ENCODE results near the gene TCERG1L.

TCERG1L gene

DNA sequence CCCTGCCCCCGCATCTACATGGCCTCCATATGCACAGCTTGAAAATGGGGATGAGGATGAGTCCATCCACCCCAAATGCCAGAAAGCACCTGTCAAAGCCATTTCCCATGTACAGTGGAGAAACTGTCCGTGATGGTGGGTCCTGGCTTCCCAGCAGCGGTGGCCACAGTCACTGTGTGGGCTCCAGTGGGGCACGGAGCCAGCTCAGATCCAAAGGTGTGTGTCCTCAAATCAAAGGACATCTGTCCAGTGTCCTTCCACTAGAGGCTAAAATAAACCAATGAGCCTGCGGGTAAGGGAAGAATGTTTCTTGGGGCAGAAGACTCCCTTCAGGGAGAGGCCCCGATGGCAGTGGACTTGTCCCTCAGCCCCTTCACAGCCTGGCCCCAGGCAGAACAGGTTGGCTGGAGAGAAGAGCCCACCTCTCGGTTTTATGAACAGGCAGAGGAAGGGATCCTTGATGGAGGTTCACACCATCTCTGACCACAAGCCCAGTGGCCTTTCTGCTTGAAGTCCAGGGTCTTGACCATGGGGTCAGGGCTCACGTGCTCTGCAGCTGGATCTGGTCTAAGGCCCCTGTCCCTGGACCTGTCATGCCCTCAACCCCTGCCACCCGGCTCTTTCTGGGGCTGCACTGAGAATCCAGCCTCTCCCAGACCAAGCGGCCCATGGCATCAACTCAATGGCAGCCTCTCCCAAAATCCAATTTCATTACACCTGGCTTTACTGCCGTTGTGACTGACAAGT is 106.9 kb downstream of the TCERG1L start:
- no peak for DNase-seq

DNA sequence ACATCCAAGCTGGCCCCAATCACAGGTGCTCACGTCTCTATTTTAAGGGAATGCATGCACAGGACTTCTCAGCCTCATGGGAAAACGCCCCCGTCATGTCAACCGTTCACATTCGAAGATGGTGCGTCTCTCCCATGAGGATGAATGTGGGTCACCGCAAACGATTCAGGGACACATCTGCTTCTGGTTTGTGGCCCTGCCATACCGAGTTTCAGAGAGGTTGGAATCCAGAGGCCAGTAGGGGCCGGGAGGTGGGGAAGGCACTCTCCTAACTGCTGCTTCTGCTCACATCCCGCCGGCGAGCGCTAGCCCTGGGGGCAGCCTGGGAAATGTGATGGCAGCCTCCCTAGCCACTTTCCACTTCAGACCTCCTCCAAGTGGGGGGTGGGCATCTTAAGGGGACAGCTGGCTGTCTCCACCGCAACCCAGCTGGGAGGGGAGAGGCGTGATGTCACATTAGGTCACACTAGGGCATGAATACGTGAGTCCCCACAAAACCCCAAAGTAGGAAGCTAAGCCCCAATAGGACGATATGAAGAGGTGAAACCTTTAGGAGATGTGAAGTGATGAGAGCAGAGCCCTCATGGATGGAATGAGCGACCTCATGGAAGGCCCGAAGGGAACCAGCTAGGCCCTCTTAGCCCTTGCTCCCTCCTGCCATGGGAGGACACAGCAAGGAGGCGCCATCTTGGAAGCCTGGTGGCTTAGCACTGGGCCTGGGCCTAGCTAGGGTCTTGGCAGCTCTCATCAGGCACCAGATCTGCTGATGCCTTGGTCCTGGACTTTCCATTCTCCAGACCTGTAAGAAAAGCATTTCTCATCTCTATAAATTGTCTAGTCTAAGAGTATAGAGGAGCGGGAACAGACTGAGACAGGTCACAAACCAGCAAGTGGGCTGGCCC is 107.8 kb downstream of the TCERG1L start:
- DNase-seq: no peak

DNA sequence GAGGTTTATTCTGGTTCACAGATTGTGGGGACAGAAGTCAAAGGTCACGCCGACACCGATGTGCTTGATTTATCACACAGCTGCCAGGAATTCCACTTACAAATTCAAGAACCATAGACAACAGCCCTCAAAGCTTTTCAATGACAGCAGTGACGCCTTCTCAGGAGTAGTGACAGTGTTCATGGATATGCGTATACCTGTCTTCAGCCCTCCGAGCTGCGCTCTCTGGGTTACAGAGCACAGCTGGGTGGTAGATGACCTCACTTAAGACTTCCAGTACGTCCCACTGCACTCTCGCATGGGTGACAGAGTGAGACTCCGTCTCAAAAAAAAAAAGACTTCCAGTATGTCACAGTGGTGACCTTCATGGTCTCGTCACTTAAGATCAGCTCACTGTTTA is 108.5 kb downstream of the TCERG1L start:
- DNase-seq: no peak

DNA sequence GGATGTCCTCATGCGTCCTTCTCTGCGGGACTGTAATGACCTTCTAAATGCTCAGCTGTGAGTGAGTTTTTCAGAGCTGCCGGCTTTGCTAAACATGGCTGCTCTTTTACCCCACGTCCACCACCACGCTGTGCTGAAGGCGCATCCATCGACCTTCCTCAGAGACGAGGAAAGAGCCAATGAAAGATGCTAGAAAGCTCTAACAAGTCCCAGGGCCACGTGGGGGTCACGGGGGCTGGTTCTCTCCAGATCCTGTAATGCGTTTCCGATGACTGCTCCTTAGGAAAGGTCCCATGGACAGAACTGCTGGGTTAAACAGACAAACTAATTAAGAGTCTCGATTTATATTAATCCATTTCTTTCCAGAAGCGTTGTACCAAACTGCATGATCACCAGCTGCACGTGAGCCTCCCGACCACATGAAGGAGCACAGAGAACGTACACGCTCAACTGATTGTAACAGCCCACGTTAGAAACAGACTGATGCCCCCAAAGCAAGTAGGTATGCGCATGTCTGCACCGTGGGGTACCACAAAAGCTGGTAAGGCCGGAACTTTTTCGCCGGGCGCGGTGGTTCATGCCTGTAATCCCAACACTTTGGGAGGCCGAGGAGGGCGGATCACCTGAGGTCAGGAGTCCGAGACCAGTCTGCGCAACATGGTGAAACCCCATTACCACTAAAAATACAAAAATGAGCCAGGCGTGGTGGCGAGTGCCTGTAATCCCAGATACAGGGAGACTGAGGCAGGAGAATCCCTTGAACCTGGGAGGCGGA is 109.6 kb downstream of the TCERG1L start:
- no peak for DNase-seq

DNA sequence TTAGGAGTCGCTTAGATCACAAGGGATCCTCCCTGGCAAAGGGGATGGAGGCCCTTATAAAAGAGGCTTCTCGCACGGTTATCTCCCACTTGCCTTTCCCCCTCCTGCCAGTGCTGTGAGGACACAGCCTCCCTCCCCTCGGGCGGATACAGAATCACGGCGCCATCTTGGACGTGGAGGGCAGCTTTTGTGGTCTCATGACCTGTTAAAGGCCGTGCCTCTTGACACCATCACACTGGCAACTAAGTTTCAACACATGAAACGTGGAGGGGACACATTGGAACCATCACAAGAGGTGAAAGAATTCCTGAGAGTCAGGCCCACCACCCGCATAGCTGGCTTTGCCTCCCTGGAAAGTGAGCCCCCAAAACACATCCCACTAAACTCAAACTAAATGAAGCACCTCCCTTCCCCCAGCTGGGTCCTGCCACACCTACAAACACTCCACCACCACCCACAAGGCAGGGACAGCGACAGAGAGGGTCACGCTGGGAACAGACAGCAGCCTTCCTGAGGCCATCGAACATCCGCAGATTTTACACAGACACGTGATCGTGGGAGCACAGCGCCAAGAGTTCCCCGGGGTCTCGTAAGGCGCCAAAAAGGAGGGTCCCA is 110.6 kb downstream of the TCERG1L start:
- no peak for DNase-seq

DNA sequence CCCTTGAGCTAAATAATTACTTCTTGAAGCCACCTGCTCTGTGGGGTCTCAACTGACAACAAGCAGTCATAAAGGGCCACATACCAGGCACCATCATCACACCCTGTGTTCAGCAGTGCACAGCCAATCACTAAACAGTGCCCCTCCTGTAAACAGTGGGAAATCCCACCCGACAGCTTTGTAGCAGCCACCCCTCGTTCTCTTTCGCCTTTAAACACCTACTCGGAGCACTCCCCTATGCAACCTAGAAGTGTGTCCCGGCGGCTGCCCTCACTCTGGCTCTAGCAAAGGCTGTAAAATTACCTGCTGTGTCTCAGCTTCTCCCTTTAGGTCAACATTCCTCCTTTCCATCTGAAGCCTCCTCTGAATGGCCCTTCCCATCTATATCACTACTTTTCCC is 111.9 kb downstream of the TCERG1L start:
- no peak for DNase-seq

DNA sequence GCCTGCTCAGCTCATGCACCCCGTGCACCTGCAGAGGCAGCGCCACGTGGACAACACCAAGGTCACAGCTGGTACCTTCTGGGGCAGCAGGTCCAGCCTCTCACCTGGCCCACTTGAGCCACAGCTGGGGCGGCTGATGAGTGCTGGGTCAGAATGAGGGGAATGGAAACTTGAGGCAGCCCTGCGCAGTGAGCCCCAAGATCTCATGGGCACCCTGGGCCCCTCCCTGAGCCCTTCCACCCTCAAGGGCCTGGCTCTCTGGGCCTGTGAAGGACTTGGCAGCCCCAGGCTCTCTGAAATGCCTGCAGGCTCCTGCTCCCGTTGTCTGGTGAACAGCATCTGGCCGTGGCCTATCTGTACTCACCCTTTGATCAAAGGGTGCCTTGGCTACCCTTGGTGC is 112.7 kb downstream of the TCERG1L start:
- DNase-seq: no peak

DNA sequence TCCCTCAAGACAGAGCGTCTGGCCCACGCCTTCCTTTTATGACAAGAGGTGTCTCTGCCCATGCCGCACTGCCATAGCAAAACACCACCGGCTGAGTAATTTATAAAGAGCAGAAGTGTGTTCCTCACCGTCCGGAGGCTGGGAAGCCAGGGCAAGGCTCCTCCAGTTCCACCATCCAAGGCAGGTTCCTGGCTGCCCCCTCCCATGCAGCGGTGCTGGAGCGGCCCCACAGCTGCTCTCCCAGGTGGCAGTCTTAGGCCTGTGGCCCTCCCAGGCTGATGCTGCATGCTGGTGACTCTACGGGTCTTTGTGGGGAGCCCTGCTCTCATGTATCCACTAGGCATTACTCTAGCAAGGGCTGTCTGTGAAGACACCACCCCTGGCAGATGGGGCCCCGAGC is 113.1 kb downstream of the TCERG1L start:
- DNase-seq: no peak

DNA sequence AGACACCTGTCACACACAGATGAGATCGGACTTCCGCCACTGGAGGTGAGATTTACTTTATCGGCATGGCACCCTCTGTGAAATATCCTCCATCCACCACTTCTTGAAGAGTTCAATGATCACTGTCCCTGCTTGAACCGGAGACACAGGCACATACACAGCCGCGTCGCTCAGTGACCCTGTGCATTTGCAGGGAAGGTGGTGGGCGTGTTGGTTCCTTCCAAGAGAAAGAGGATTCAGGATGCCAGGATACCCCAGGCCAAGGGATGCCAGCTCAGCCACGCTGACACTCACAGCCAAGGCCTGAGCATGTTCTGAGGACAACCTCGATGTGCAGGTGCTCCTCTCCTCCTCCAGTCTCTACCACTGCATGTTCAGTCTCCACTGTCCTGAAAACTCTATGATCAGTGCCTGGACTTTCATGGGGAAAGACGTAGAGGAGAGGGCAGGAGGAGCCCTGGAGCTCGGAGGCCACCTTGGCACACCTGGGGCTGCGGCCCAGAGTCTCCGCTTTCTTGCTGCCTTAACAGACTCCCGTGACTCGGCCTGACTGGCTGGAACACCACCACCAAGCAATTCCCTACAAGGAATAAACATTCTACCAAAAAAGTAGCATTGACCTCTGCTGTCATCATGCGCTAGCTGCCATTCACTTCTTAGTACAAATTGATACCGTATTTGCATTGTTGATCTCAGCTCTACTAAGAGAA is 115.2 kb downstream of the TCERG1L start:
- DNase-seq: no peak

DNA sequence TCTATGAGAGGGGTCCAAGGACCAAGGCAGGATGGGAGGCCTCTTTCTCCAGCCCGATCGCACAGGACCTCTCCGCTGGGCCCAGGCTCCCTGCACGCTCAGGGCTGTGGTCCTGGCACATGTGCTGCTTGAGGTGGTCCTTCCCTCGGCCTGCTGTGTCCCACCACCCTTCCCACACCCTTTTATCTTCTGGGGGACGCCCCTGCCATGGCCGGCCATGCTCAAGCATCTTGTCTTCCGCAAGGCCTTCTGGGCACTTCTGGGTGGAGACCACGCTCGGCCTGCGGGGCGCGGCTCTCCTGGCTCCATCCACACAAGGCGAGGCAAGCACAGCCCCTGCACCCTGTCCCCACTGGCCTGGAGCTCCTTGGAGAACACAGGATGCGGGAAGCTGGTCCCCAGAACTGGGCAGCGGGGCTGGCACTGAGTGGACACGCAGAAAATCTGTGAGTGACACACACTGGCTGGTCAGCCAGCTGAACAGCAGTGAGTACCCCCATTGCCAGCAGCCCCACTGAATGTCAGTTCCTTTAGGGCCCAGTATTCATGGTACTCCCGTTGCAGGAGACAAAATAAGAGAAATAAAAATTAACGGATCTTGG is 115.9 kb downstream of the TCERG1L start:
- DNase-seq: no peak

DNA sequence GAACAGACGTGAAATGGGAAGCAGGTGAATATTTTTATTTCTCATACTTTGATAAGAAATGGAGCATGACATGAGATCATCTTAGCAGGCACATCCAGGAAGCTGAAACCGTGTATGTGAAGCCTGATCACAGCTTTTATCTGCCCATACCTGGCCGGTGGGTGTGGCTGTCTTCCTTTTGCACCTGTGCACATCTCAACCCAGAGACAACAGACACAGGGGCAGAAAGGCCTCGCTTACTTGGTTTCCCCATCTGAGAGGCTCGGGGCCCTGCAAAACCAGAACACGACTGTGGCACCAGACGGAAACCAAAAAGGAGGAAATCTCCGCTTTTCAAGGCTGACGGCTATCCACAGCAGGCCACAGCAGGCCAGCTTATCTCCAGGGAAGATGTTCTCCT is 116.4 kb downstream of the TCERG1L start:
- no peak for DNase-seq

DNA sequence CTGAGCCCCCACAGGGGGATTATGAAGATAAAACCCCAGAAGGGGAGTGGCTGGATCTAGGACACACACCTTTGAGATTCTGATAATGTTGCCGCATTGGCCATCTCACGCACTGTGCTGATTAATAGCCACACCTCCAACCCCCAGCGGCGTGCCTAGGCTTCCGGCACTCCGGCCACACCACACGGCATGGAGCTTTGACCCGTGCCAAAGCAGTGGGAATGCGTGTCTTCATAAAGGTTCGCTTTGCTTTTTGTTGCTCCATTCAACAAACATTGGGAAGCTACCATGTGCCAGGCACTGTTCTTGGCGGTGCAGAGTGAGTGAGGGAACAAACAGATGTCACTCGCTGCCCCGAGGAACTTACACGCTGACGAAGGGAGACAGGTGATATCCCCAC is 117.6 kb downstream of the TCERG1L start:
- no peak for DNase-seq

DNA sequence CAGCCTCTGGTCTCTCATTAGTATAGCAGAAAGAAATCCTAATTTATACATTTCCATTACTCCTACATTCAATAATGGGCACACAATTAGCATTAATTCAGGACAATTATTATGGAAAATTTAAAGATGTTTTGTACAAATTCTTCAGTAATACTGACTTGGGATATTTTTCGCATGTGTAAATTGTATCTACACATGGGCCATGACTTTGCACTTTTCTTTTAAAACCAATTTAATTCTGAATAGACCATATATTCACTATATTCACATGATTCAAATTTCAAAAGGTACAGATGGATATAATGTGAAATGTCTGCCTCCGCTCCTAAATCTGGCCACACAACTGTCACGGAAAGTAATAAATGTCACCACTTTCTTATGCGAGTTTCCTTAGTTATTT is 123.0 kb downstream of the TCERG1L start:
- no peak for DNase-seq

DNA sequence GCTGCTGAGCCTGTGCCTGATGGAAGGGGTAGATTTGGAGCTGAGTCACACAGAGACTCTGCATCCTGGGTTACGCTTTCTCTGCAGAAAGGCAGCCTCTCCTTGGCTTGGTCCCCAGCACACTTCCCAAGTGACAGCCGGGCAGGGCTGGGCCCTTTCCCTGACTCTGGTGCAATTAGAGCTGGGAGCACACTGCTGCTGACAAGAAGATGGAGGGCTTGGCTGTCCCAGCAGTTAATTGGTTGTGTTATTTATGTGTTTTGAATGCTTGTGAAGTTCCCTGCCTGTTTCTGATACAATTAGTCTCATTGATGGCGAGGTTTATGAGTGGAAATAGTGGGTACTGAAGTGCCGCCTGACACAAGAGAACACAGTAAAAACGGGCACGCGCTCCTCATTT is 123.6 kb downstream of the TCERG1L start:
- DNase-seq: no peak

DNA sequence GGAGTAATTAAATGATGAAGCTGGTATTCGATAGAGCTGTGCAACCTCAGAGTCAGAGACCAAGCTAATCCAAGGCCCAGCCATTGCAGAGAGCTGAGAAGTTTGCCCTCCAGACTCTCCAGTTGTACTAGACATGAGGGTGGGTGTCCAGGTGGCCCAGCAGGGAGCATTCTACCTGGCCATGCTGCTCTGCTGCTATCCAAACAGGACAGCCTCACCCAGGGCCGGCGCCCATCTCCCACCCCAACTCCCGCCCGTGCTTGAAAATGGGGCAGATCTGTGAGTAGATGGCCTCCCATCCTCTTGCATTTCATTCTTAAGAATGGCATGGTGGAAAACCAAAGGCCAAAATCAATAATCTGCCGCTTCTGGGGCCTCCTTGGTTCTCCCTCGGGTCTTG is 124.2 kb downstream of the TCERG1L start:
- no peak for DNase-seq

DNA sequence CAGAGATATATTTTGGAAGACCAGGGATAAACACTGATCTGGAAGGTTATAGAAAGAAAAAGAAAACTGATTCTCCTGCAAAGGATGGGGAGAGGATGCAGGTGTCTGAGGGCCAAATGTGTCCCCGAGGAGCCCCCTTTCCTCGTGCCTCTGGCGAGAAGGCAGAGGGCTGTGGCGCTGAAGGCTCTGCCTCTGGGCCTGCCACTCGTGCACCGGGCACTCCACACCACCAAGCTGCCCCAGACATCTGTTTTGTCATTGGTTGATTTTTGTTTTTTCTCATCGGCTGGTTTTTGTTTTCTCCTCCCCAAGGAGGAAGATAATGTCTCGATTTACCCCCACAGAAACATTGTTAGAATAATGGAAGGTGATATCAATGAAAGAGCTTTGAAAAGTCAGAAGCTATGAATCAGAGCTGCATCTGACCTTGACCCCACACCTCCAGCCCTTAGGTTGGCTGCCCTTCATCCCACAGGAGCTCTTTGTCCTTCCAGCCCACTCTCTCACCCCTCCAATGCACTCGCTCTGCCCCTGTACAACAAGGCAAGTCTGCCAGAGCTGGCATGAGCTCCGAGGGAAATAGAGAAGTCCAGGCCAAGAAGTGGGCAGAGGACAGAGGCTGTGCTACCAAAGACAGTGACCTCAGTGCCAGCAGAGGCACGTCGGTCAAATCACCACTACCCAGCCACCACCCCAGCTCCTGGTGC is 124.8 kb downstream of the TCERG1L start:
- no peak for DNase-seq

DNA sequence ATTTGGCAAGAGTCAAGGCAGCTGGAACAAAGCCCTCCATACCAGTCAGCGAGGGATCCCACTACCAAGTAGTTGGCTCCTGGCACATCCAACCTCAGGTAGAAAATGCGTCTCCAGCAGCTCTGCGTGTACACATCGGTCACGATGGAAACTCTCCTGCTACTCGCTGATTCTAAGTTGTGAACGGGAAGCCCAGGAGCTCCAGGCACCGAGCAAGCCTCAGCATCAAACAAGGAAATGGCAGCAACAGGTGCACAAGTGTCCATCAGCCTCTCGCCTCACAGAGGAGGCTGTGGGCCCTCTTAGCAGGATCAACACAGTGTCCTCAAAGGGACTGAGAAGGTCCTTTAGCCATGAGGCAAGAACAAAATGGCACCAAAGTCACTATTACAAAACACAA is 127.0 kb downstream of the TCERG1L start:
- DNase-seq: no peak

DNA sequence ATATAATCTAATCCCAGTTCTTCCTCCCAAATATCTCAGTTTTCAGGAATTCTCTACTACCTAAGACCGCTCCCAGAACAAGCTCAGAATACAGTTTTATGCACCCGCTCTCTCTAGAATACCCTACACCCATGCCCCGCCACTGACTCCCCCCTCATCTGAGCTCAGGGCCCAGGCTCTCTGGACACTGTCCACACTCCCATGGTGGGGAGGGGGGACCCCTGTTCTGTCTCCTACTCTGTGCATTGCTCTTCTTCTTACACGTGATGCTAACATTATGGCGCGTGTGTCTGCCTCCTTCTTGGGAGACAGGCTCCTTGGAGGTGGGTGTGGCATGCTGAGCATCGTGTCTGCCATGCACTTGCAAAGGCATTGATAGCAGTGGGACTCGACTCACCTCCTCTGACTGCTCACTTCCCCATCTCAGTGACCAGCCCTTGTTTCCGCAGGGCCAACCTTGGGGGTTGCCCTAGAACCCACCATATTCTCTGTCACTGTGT is 127.9 kb downstream of the TCERG1L start:
- DNase-seq: no peak

DNA sequence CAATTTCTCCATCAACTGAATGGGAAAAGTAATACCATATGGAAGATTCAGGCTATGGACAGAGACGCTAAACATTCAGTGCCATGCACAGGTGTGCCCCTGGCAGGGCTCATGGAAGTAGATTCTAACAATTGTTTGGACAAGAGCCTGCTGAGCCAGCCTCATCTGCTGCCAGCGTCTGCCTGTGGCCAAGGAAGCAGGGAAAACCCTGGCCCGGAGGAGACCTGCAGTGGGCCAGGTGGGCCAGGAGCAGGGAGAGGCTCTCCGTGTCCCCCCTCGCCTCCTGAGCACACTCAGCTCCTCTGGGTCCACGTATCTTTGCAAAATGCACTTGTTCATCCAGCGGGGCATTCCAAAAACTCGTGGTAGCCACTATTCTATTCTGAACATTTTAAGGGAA is 130.1 kb downstream of the TCERG1L start:
- no peak for DNase-seq

DNA sequence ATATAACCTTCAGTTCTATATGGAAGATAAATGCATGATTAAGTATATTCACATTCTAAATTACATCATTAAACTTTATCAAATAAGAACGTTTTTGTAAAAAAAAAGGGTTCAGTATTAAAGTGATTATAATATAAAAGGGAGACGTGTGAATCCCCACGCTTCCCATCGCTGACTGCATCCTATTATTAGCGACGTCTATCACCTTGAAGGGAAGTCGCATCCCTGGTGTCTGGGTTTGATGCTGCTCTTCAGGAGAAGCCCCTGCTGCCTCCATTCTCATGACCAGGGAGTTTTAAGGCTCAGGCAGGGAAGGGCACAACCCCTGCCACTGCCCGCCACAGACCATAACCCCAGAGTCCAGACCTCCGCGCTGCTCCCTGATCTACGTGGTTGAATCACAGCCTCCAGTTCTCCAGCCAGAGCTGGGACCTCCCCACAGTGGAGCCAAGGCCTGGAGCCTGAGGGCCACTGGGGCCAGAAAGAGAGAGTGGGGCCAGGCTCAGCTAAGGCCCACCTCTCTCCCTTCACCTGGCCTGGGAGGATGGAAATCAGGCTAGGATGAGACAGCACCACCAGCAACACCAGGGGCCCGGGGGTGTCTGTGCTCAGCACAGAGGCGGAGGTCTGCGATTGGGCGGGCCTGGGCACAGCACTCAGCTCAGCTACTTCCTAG is 130.6 kb downstream of the TCERG1L start:
- DNase-seq: no peak

DNA sequence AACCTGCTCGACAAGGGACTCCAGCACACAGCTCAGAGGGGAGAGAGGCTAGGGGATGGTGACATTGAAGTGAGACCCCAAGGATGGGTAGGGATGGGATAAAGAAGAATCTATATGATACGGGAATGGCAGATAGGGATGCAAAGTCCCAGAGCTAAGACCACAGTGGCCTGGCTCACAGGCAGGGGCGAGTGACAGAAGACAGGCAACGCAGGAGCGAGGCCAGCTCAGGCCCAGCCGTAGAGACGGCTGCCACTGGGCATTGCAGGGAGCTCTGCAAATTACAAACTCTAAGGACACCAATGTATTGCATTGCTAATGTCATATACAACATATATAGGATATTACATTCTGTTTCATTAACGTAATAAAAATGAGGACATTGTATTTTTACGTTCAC is 131.4 kb downstream of the TCERG1L start:
- no peak for DNase-seq

Measured in fibroblast of skin of right biceps (primary cell).